Measurements from ENCODE around the gene C16orf54.

DNA sequence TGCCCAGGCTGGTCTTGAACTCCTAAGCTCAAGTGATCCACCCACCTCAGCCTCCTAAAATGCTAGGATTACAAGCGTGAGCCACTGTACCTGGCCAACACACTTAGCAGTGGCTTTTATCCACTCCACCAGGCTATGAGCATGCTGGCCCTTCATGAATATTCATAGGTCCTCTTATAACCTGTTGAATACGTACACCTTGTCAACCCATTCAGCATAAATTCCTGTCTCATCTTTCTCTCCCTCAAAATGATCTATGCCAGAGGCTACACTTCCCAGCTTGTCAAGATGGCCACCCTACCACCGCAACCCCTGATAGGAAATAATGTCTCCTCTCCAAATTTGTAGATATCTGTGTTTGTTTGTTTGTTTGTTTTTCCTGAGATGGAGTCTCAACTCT, 21.3 kb upstream of the C16orf54 start:
- TF ChIP-seq, protein P1, sequence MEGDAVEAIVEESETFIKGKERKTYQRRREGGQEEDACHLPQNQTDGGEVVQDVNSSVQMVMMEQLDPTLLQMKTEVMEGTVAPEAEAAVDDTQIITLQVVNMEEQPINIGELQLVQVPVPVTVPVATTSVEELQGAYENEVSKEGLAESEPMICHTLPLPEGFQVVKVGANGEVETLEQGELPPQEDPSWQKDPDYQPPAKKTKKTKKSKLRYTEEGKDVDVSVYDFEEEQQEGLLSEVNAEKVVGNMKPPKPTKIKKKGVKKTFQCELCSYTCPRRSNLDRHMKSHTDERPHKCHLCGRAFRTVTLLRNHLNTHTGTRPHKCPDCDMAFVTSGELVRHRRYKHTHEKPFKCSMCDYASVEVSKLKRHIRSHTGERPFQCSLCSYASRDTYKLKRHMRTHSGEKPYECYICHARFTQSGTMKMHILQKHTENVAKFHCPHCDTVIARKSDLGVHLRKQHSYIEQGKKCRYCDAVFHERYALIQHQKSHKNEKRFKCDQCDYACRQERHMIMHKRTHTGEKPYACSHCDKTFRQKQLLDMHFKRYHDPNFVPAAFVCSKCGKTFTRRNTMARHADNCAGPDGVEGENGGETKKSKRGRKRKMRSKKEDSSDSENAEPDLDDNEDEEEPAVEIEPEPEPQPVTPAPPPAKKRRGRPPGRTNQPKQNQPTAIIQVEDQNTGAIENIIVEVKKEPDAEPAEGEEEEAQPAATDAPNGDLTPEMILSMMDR (IDR thresholded peaks at IDR 0.05) = no peak
- no peak for TF ChIP-seq POLR2A (IDR thresholded peaks at IDR 0.05)
- TF ChIP-seq EP300 (IDR thresholded peaks at IDR 0.05) = no peak
